ENCODE measurements around the gene GID4.

GID4 gene

GRCh38 chr17:18016426-18016825 is 22.8 kb upstream of the GID4 start:
- DNase-seq (ENCODE audit: low read depth in 2 of 2), result no peak

- DNase-seq (ENCODE audit: low read depth in 2 of 2), result no peak
Observed at GRCh38 chr17:18017958-18018357, 21.2 kb upstream of the GID4 start.

- no peak for DNase-seq (ENCODE audit: low read depth in 2 of 2)
Observed at GRCh38 chr17:18018411-18018921, 20.7 kb upstream of the GID4 start.

- no peak for DNase-seq (ENCODE audit: low read depth in 2 of 2)
Observed at GRCh38 chr17:18019838-18020154, 19.4 kb upstream of the GID4 start.

DNA sequence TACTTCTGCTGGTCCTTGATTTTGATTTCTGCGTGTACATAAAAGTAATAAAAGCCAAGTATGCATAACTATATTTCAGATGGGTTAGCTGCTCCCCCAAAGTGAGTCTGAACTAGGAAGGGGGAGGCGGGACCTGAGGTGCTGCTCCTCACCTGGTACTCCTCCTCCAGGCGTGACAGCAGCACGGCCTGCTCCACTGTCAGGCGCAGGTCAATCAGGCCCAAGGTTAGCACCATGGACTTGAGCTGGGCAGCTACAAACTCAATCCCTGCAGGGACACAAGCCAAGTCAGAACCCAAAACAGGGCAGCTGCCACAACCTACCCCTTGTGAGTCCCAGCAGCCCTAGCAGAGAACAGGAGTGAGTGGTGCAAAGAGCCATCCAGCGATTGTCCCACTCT is 18.2 kb upstream of the GID4 start:
- DNase-seq (ENCODE audit: low read depth in 2 of 2), result no peak

- DNase-seq (ENCODE audit: low read depth in 2 of 2), result no peak
Observed at GRCh38 chr17:18021372-18021771, 17.8 kb upstream of the GID4 start.

DNA sequence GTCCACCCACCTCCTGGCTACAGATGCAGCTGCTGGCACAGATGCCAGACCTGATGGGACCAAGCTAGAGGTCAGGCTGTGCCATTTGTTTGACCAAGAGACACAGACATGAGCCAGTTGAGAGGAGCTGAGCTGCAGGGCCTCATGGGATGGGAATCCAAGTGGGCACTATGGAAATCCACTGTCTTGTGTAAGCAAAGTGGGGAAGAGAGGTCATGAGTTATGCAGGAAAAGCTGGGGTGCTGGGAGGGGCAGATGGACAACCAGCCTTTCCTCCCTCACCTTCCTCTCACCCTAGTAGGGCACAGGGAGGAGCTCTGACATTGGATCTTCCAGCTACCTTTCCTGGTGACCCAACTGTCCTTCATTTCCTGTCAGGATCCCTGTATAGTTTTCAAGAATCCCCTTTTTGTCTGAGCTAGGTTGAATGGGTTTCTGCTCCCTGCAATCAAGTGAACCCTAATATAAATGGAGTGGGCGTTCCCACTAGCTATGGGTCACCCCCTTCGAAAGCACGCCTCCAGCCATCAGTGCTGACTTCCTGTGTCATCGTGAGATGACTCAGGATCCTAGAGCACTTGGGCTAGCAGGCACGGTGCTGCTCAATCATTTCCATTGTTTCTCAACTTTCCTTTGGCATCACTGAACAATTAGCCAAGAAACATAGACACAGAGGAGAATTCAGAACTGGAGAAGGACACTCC is 13.8 kb upstream of the GID4 start:
- DNase-seq (ENCODE audit: low read depth in 2 of 2), result peak in 1 of 2 donors; percentile 28

DNA sequence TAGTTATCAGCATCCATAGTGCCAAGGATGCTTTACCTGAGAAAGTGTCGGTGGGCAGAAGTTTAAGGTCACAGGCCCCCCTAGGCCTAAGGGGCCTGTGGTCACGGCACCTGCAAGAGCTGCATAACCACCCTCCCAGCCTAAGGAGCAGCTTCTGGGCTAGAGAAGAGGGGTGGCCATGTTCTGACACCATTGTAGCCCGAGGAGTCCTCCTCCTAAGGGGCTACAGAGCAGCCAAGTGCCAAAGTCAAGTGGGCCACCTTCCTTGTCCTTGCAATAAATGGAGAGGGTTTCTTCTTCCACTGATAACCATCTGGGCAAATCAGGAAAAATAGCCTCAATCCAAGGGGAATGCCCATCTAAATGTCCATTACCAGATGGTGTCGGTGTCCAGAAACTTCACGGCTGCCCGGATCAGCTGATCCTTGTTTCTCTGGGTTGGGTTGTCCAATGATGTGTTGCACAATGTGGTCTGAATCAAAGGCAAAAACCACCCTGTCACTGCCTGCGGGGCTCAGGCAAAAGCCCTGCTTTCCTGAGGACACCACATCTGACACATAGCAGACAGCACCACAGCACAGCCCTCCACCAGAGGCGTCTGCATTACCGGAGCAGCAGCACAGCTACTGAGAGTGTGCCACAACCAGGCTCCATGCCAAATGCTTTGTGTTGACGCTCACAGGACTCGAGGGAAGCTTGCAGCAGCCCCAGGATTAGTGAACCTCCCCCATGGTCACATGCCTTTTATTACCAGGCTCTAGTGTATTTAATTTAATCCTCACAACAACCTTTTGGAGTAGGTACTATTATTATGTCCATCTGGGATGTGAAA is 13.0 kb upstream of the GID4 start:
- DNase-seq (ENCODE audit: low read depth in 2 of 2), result no peak

DNA sequence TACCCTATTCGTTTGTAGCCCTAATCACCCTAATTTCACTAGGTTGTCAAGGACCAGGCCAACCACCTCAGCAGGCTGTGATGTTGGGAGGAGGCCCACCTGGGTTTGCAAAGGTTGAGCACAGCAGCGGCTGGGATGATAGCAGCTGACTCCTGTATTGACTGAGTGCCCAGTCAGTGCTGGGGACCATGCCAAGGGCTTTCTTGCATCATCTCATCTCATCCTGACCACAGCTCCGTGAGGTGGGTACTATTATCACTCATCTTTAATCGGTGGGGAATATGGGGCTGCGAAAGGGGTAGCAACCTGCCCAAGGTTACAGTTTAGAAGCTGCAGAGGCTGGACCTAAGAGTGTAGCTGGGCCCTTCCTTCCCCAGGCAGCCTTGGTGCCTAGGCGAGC is 11.9 kb upstream of the GID4 start:
- DNase-seq (ENCODE audit: low read depth in 2 of 2), result no peak

DNA sequence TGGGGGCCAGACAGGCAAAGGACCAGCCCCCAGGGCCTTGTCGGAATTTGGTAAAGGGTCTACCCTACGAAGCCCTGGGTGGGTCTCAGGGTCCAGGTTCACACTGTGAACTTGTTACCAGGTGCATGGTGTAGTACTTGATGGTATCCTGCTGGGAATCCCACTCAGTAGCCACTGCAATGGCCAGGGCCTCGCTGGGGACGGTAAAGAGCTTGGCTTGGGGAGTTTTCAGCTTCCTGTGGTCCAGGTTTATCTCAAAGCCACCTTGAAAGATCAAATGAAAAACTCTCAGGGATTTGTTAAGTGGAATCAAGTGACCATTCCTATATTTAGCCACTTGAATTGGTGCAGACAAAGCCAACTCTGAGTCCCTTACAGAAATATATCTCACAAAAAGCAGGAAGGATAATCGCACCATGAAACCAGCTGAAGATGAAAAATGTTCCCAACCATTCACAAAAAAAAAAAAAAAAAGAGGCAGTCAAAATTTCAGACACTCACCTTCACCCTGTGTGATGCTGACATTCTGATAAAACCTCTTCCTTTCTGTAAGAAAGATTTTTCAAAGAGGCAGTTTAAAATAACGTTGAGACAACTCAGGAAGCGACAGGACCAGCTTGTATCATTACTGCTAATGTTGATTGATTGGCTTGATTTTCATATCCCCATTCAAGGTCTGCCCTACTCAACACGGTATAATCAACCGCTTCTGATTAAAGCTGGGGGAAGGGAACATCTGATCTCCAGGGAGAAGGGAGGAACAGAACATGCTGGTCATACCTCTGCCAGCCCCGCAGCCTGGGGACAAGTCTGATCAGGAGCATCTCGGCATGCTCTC is 10.9 kb upstream of the GID4 start:
- DNase-seq (ENCODE audit: low read depth in 2 of 2), result no peak

- no peak for DNase-seq (ENCODE audit: low read depth in 2 of 2)
Observed at GRCh38 chr17:18028952-18029540, 10.2 kb upstream of the GID4 start.

DNA sequence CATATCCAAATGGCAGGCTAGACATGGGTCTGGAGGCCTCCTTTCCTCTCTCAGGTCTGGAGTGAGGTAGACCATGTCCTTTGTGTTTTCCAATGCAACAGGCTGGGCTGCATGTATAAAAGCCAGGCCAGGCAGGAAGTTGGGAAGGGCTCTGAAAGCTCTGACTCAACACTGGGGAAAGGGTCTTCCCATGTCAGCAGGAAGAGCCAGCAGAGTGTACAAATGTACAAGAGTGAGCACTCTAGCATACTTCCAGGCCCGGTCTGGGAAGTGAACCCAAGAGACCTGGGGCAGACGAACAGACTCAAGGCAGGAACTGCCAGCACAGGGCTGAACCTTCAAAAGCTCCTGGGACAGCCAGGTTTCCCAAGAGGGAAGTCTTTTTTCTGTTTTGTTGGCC is 7.3 kb upstream of the GID4 start:
- no peak for DNase-seq (ENCODE audit: low read depth in 2 of 2)

DNA sequence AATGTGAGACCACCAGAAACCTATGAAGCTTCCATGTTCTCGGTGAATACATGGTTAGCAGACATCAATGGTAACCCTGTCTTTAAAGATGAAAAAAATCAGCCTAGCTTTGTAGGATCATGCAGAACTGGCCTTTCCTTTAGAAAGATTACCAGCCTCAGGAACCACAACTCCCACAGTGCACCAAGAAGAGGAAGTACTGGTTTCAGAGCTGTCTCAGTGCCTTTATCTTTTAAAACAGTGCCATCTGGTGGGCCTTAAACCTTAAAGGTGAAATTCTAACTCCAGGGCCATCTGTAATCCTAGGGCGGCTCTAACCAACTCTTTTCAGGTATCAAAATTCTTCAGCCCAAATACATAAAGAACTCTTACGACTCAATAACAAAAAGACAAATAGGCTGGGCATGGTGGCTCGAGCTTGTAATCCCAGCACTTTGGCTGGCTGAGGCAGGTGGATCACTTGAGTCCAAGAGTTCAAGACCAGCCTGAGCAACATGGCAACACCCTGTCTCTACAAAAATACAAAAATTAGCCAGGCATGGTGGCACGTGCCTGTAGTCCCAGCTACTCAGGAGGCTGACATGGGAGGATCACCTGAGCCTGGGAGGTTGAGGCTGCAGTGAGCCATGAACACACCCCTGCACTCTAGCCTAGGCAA is 5.6 kb upstream of the GID4 start:
- DNase-seq (ENCODE audit: low read depth in 2 of 2), result no peak

DNA sequence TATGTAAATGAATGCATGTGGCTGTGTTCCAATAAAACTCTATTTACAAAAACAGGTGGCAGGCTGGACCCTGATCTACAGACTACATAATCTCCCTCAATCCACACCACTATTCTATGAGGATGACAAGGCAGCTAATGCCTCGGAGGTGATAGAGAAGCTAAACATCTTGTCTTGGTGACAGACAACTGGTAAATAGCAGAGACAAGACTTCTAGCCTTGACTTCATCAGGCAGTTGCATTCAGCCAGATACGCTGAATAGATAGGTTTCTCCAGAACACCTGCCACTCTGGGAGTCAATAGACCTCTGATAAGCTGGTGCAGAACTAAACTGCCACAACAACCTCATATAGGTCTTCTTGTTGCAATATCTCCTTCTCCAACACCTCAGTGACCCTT is 3.5 kb upstream of the GID4 start:
- DNase-seq (ENCODE audit: low read depth in 2 of 2), result no peak

DNA sequence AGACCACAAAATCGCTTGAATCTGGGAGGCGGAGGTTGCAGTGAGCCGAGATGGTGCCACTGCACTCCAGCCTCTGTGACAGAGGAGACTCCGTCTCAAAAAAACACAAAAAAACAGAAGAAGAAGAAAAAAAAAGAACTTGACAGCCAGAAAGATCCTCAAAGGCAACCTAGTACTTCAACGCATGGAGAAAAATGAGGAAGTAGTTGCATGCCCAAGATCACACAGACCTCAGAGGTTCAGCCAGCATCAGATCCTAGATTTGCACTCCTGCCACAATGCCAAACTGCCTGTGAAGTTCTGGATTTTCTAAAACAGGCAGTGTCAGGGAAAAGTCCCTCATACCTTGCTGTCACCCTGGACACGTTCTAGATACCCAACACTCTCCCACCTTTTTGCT is 1.7 kb upstream of the GID4 start:
- no peak for DNase-seq (ENCODE audit: low read depth in 2 of 2)

- no peak for DNase-seq (ENCODE audit: low read depth in 2 of 2)
Observed at GRCh38 chr17:18038149-18038850, 908 bp upstream of the GID4 start.

DNA sequence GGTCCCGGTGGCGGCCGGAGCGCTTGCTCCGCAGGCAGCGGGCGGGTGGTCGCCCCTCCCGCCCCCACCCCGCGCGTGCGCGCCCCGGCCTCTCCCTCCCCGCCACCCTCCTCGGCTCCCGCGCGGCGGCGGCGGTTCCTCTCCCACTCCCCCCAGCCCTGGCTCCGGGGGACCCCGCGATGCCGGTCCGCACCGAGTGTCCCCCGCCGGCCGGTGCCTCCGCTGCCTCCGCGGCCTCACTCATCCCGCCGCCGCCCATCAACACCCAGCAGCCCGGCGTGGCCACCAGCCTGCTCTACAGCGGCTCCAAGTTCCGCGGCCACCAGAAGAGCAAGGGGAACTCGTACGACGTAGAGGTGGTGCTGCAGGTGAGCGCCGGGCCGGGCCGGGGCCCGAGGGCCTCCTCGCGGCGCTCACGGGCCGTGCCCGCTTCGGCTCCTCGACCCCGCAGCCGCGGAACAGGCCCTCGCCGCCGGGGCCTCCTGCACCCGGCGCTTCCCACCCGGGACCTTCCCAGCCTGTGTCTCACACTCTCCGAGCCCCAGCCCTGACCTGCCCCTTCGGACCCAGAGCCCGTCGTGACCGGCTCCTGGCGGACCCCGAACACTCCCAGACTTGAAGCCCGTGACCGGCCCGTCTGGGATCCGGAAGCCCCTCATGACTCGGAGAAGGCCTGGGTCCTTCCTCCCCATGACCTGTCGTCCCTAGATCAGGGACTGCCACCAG is 490 bp downstream of the GID4 start:
- peak; percentile 23 to 28 for DNase-seq (ENCODE audit: low read depth in 2 of 2)

DNA sequence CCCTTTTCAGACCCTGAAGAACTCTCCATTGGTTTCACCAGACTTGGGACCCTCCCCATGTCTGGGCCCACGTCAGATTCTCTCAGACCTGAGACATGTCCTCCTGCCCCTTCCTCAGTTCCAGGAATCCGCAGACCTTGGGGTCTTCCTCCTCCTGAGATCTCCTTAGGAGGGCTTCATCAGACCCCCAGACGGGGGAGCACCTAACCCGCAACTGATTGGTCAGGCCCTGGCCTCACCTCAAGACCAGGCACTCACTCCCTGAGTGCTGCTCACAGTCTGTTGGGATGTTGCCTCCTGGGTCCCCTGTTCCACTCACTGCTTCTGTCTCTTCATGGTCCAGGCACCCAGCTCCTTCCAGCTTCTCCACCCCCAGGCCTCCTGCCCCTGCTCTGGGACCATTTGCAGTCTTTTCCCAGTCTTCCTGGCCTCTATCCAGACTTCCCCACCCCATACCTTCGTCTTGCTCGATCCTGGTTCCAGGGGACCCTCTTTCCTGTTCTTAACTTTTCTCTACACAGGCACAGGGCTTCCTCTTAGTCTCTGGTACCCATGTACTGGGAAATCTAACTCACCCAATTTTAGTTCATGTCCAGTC is 1.2 kb downstream of the GID4 start:
- DNase-seq (ENCODE audit: low read depth in 2 of 2), result no peak

DNA sequence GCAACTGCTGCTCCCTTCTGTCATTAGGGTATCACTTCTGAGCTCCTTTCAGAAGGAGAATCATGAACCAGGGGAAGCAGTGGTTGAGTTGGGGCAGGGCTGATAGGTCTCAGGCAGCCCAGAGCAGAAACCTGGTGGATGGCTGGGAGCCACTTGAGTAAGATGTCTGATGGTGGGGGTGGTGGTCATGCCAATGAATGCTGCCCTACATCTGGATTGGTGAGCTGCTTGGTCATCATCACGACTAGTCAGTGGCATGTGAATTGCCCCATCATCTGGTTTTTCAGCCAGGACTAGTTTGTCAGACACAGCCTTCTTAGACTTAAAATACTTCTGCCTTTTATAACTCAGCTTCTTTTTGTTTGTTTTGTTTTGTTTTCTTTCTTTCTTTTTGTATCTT is 2.6 kb downstream of the GID4 start:
- DNase-seq (ENCODE audit: low read depth in 2 of 2), result no peak

- no peak for DNase-seq (ENCODE audit: low read depth in 2 of 2)
Observed at GRCh38 chr17:18042983-18043382, 3.8 kb downstream of the GID4 start.

Data from stimulated activated CD8-positive, alpha-beta memory T cell treated with anti-CD3 and anti-CD28 coated beads, Interleukin-2, amount 100 ng/mL, for 48 hours (primary cell).